GM12878 (cell line): ENCODE measurements around the gene USH2A. TPM values are rescaled to one million over a fixed set of nuclear protein-coding genes. Genes with fewer than 3 reads are reported as not detected.

Source experiments
- ATAC-seq: fragments of 200-7000 bp; cut with Tn5 transposase; 3 replicates; pipeline ENCODE4 v1.9.1; 2020; ENCODE audit warnings: mild to moderate bottlenecking, moderate library complexity
- BruUV-seq: library from RNA; stranded (reverse); fragments of 400-500 nt; replicated peaks from 2 replicates; lab custom pipeline; 2021; lab: Mats Ljungman, UMichigan
- CTCF ChIA-PET: fragments of 300-600 bp; sonication (Branson Sonifier 250); formaldehyde crosslinking; extraction: SDS; loops from one replicate; lab custom pipeline; 2021; ENCODE audit warnings: inconsistent platforms; lab: Yijun Ruan, JAX
- POLR2A ChIA-PET: fragments of 350-600 bp; formaldehyde crosslinking; extraction: SDS; loops from one replicate; lab custom pipeline; 2021; ENCODE audit warnings: inconsistent platforms; lab: Charles Lee
- RAD21 ChIA-PET: fragments of 300-600 bp; sonication (Branson Sonifier 250); formaldehyde crosslinking; loops from one replicate; lab custom pipeline; 2023; ENCODE audit warnings: antibody characterized with exemption; ENCODE audit not compliant: unreplicated experiment; lab: Charles Lee
- SMC1A ChIA-PET: fragments of 300-600 bp; sonication (Branson Sonifier 250); formaldehyde crosslinking; loops from one replicate; lab custom pipeline; 2023; ENCODE audit not compliant: unreplicated experiment, uncharacterized antibody; lab: Charles Lee
- DNase-seq: peaks from one replicate; pipeline ENCODE4 v3.0.0-alpha.2; 2011; ENCODE audit warnings: low read depth, low spot score
- FAIRE-seq: peaks from 3 replicates; lab custom pipeline; 2011; peaks lifted over from hg19 to GRCh38; lab: Jason Lieb, UNC
- H2AFZ ChIP-seq: 2 replicates; pipeline ENCODE4 v1.6.0; 2011; ENCODE audit warnings: low read depth, low read length, control low read depth; ENCODE audit not compliant: control insufficient read depth
- H3K27ac ChIP-seq: 2 replicates; pipeline ENCODE4 v1.5.1; 2011; ENCODE audit warnings: control low read depth; ENCODE audit not compliant: control insufficient read depth, insufficient read depth
- H3K27me3 ChIP-seq, 2 experiments: replicated peaks in 1 of 2; 2 replicates each; pipeline versions ENCODE4 v1.6.0 to v1.6.1; 2011; ENCODE audit warnings: low read length in 1 of 2; ENCODE audit not compliant: control insufficient read depth in 2 of 2, insufficient read depth in 2 of 2
- H3K36me3 ChIP-seq, 2 experiments: 2 replicates each; pipeline ENCODE4 v1.5.1; 2011; ENCODE audit warnings: low read length in 1 of 2; ENCODE audit not compliant: control insufficient read depth in 2 of 2, insufficient read depth in 2 of 2
- H3K4me1 ChIP-seq: 2 replicates; pipeline ENCODE4 v1.6.1; 2011; ENCODE audit warnings: mild to moderate bottlenecking, low read length, moderate library complexity, mixed read lengths; ENCODE audit not compliant: control insufficient read depth, insufficient read depth
- H3K4me2 ChIP-seq: 2 replicates; pipeline ENCODE4 v1.6.0; 2011; ENCODE audit warnings: control low read depth; ENCODE audit not compliant: control insufficient read depth, insufficient read depth
- H3K4me3 ChIP-seq: fragments of 200-600 bp; sonication (generic); 2 replicates; pipeline ENCODE4 v1.5.1; 2016
- H3K79me2 ChIP-seq: 2 replicates; pipeline ENCODE4 v1.6.0; 2011; ENCODE audit warnings: low read length; ENCODE audit not compliant: control insufficient read depth, insufficient read depth
- H3K9ac ChIP-seq: 2 replicates; pipeline ENCODE4 v1.8.0; 2011; ENCODE audit warnings: low read length, control low read depth, mixed read lengths; ENCODE audit not compliant: control insufficient read depth, insufficient read depth
- H3K9me3 ChIP-seq: replicated peaks from 3 replicates; pipeline ENCODE4 v1.5.1; 2011; ENCODE audit warnings: mild to moderate bottlenecking, low read length; ENCODE audit not compliant: control insufficient read depth, insufficient read depth
- H4K20me1 ChIP-seq: 2 replicates; pipeline ENCODE4 v1.6.0; 2011; ENCODE audit not compliant: control insufficient read depth, insufficient read depth
- BACH1 ChIP-seq: fragments of 450-650 bp; IDR thresholded peaks from 2 replicates; pipeline ENCODE4 v1.6.1; 2017; ENCODE audit warnings: mild to moderate bottlenecking, borderline replicate concordance
- CHD4 ChIP-seq: fragments of 200-600 bp; sonication (generic); IDR thresholded peaks from 2 replicates; pipeline ENCODE4 v1.6.1; 2016; ENCODE audit warnings: mild to moderate bottlenecking
- MEF2B ChIP-seq: fragments of 450-650 bp; IDR thresholded peaks from 2 replicates; pipeline ENCODE4 v1.6.1; 2018; ENCODE audit warnings: mild to moderate bottlenecking, moderate library complexity; ENCODE audit not compliant: partially characterized antibody, poor library complexity, severe bottlenecking
- PBX3 ChIP-seq: IDR thresholded peaks from 2 replicates; pipeline ENCODE4 v1.6.1; 2011; ENCODE audit warnings: mild to moderate bottlenecking, low read depth, low read length, moderate library complexity; ENCODE audit not compliant: insufficient replicate concordance
- SUZ12 ChIP-seq: fragments of 200-600 bp; sonication (generic); IDR thresholded peaks from one replicate; pipeline ENCODE4 v1.6.1; 2018; ENCODE audit warnings: antibody characterized with exemption, mild to moderate bottlenecking; ENCODE audit not compliant: unreplicated experiment
- ZBED1 ChIP-seq: IDR thresholded peaks from 2 replicates; pipeline ENCODE4 v1.6.1; 2016; ENCODE audit warnings: borderline replicate concordance
- in situ Hi-C: fragments of 300-500 bp; cut with MboI; formaldehyde crosslinking; loops from 9 replicates; pipeline ENCODE4 v1.14.3; 2018; ENCODE audit warnings: mixed read lengths
- intact Hi-C: fragments of 100-400 bp; cut with micrococcal nuclease; formaldehyde crosslinking; loops from one replicate; pipeline ENCODE4 v1.14.2; 2022; ENCODE audit not compliant: unreplicated experiment
- polyA plus RNA-seq, 11 experiments: library from polyadenylated mRNA; depleted of rRNA in 4 of 11; unstranded in 6 of 11; stranded (reverse) in 5 of 11; fragments of >200 nt; fragmentation: Nextera tagmentation in 4 of 11; fragmentation: Illumina TruSeq in 1 of 11; extraction: Ambion mirVana in 4 of 11; extraction: Trizol in 1 of 11; gene quantifications; 1 replicate in 1 of 11; 2 replicates in 10 of 11; pipeline versions ENCODE4 v1.2.1 to v1.2.3, GENCODE V29; 2011 to 2016; ENCODE audit warnings: inconsistent platforms in 2 of 11, missing spikeins in 2 of 11, low read depth in 1 of 11
- total RNA-seq, 4 experiments: library from RNA; depleted of rRNA in 3 of 4; stranded (reverse); fragments of >200 nt in 3 of 4; fragmentation: Illumina TruSeq in 1 of 4; extraction: Trizol in 1 of 4; gene quantifications; 2 replicates each; pipeline versions ENCODE4 v1.2.1 to v1.2.3, GENCODE V29; 2013 to 2021
- TF ChIP-seq, protein P1 (sequence below): fragments of 450-650 bp; IDR thresholded peaks from 2 replicates; pipeline ENCODE4 v1.6.1; 2017; ENCODE audit warnings: antibody characterized with exemption, mild to moderate bottlenecking, moderate library complexity

USH2A gene
- total and polyA plus RNA-seq, 10 of the 15 experiments (the other 5 are each of a cell fraction or from before 2014, with no cell fraction given): under 0.01 to 0.20 (median 0.01) TPM; not detected in 2

- FAIRE-seq: no peak
- SMC1A ChIA-PET: no interaction called here
- no peak for ATAC-seq
- in situ Hi-C loops: no loop called here
- RAD21 ChIA-PET: no interaction called here
- H3K27ac ChIP-seq: no peak overlapping the region
- no peaks in the 10 kb centered on the region; a peak in 1 of 4 replicates for H3K27me3 ChIP-seq
- H3K36me3 ChIP-seq: no peaks in the 10 kb centered on the region
- no peaks in the 10 kb centered on the region for H4K20me1 ChIP-seq
- no peak overlapping the region for H3K9ac ChIP-seq
- CTCF ChIA-PET: no interaction called here
- no peak for TF ChIP-seq SUZ12
- TF ChIP-seq, protein P1, sequence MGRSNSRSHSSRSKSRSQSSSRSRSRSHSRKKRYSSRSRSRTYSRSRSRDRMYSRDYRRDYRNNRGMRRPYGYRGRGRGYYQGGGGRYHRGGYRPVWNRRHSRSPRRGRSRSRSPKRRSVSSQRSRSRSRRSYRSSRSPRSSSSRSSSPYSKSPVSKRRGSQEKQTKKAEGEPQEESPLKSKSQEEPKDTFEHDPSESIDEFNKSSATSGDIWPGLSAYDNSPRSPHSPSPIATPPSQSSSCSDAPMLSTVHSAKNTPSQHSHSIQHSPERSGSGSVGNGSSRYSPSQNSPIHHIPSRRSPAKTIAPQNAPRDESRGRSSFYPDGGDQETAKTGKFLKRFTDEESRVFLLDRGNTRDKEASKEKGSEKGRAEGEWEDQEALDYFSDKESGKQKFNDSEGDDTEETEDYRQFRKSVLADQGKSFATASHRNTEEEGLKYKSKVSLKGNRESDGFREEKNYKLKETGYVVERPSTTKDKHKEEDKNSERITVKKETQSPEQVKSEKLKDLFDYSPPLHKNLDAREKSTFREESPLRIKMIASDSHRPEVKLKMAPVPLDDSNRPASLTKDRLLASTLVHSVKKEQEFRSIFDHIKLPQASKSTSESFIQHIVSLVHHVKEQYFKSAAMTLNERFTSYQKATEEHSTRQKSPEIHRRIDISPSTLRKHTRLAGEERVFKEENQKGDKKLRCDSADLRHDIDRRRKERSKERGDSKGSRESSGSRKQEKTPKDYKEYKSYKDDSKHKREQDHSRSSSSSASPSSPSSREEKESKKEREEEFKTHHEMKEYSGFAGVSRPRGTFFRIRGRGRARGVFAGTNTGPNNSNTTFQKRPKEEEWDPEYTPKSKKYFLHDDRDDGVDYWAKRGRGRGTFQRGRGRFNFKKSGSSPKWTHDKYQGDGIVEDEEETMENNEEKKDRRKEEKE: no peak
- TF ChIP-seq BACH1: no peak
- TF ChIP-seq ZBED1: no peak
- TF ChIP-seq CHD4: no peak
- TF ChIP-seq MEF2B: no peak
- no peak for TF ChIP-seq PBX3
- no peak overlapping the region for H2AFZ ChIP-seq
- no peak overlapping the region for H3K4me3 ChIP-seq
- intact Hi-C loops: no loop called here
- no peaks in the 10 kb centered on the region for H3K9me3 ChIP-seq
- no peaks in the 10 kb centered on the region for H3K4me1 ChIP-seq
- DNase-seq: no peak
- POLR2A ChIA-PET: no interaction called here
- H3K4me2 ChIP-seq: no peak overlapping the region
- H3K79me2 ChIP-seq: no peaks in the 10 kb centered on the region
- BruUV-seq: no TSS peak
These were observed 119.6 kb downstream of the USH2A start for GRCh38 chr1:216303690-216304089.
